K562 treated with DMSO at 1 percent for 12 hours (cell line): ENCODE measurements around the gene TBL1Y. TPM values are rescaled to one million over a fixed set of nuclear protein-coding genes. Genes with fewer than 3 reads are reported as not detected.

Source experiments
- total RNA-seq: library from RNA; unstranded; fragments of 300-600 nt; gene quantifications from 2 replicates; pipeline ENCODE4 v1.2.3, GENCODE V29; 2022; ENCODE audit not compliant: insufficient read depth

The TBL1Y gene
- total RNA-seq: not detected in 2 replicates

GRCh38 chrY:6910372-6911252, at the start of gene TBL1Y:
Gene TBL1Y, plus strand, starts transcription at chrY:6910697. Its CDS starts 114,388 bp downstream, at chrY:7025085.

GRCh38 chrY:6911253-6911881, 870 bp downstream of the TBL1Y start, which contains the start of gene AMELY:
Gene AMELY, minus strand, starts transcription at chrY:6911752. Its CDS starts 39,144 bp downstream, at chrY:6872608.

Other genes starting within 250 kb of the TBL1Y start
- gene AMELY, start 1.1 kb downstream of the TBL1Y start, total RNA-seq: not detected in 2 replicates